SIG-M5 (cell line): ENCODE data around the gene PPA1.
A peak's percentile ranks its signal among the peaks of the same experiment; 100 is the strongest.
"Not testable (repeated sequence)": the region's sequence is repeated elsewhere in the genome, so short reads cannot be mapped to it uniquely, and the experiment has no call there.

ENCODE experiments used
- DNase-seq: peaks from one replicate; lab custom pipeline; 2025; lab: John Stamatoyannopoulos, UW

The PPA1 gene

DNA sequence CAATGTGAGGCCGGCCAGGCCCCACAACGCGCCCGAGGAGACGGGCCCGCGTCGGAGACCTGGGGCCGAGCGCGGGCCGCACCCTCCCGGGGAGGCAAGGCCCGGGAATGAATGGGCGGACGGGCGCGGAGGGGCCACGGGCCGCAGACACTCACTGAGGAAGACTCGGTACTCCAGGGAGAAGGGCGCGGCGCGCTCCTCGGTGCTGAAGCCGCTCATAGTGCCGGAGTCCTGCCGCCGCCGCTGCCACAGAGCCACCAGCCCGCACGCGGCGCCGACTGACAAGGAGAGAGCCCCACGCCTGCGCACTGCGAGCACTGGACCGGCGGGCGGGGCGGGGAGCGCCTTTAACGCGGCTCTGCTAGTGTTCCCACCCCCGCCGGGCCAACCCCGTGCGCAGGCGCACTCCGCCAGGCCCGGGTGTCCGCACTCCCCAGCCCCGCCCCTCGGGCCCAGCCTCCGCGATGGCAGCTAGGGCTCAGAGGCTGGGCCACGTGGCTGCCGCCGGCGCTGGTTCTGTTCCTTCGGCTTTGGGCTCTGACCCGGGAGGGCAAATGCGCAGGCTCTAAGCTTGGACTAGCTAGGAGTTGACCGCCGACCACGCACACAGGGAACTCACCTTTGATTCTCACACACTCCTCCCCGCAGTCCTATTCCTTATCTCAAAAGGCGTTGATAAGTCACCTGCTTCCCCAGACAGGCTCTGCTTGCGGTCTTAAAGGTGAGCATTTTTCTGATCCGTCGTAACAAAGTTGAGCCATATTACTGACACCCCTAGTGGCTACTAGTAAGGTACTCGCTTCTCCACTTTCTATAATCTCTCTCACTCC is at the start of gene PPA1:
Gene PPA1, minus strand, starts transcription at position 321 of the 830 bp plus-strand sequence. Its CDS starts 102 bp downstream, at position 219.
- DNase-seq, result peak; percentile 35

GRCh38 chr10:70281609-70282008 is 48.4 kb upstream of the PPA1 start:
- no peak for DNase-seq

- no peak for DNase-seq
Measured at GRCh38 chr10:70280099-70280498, 46.9 kb upstream of the PPA1 start.

GRCh38 chr10:70277396-70278030 is 44.3 kb upstream of the PPA1 start:
- DNase-seq, result no peak

- no peak for DNase-seq
Measured at GRCh38 chr10:70274643-70275042, 41.4 kb upstream of the PPA1 start.

GRCh38 chr10:70272925-70273316 is 39.7 kb upstream of the PPA1 start:
- no peak for DNase-seq

- no peak for DNase-seq
Measured at GRCh38 chr10:70271996-70272924, 39.0 kb upstream of the PPA1 start.

- DNase-seq, result no peak
Measured at GRCh38 chr10:70270952-70271351, 37.7 kb upstream of the PPA1 start.

DNA sequence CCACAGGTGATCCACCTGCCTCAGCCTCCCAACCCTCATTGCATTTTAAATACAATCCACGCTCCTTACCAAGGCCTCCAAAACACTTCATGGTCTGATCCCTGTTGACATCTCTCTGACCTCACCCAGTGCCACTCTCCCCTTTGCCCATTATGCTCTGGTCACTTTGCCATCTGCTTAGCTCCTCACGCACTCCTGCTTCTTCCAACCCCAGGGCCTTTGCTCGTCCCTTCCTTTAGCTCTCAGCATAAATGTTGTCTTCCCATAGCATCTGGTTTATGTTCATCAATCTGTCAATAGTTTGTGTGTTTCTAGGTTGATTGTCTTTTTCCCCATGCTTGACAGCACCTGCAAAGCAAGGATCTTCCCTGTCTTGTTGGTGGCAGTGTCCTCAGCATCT is 36.5 kb upstream of the PPA1 start:
- DNase-seq, result no peak

- DNase-seq, result no peak
Measured at GRCh38 chr10:70268376-70268775, 35.1 kb upstream of the PPA1 start.

GRCh38 chr10:70267161-70267933 is 34.1 kb upstream of the PPA1 start:
- DNase-seq, result no peak

GRCh38 chr10:70266701-70267100 is 33.5 kb upstream of the PPA1 start:
- no peak for DNase-seq

- no peak for DNase-seq
Measured at GRCh38 chr10:70266056-70266455, 32.8 kb upstream of the PPA1 start.

- DNase-seq, result no peak
Measured at GRCh38 chr10:70265032-70265689, 31.9 kb upstream of the PPA1 start.

DNA sequence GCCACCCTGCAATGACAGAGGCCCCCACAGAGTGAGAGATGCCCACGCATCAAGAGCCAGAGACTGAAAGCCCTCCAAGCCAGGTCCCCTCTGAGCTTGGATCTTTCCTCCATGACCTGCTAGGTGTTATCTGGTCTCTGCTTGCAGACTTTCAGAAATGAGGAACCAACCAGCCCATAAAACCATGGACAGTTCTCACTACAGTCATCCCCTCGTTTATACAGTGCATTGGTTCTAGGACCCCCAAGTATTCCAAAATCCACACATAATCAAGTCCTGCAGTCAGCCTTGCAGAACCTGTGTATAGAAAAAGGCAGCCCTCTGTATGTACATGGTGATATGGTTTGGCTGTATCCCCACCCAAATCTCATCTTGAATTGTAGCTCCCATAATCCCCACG is 27.5 kb upstream of the PPA1 start:
- DNase-seq, result no peak

GRCh38 chr10:70260259-70260658 is 27.0 kb upstream of the PPA1 start:
- no peak for DNase-seq

DNA sequence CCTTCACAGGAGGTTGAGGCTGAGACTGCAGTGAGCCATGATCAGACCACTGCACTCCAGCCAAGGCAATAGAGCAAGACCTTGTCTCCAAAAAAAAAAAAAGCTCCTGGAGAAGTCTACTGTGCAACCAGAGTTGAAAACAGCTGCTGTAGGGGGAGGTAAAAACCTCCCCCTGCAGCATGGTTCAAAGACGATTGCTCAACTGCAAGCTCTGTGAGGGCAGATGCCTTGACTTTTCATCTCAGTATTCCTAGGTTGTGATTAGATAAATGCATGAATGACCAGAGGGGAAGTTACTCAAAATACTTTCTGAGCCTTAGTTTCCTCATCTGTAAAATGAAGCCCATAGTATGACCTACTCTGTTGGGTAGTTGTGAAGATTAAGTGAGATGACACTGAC is 25.0 kb upstream of the PPA1 start:
- DNase-seq, result no peak

- DNase-seq, result not testable (repeated sequence)
Measured at GRCh38 chr10:70257816-70258215, 24.6 kb upstream of the PPA1 start.

- no peak for DNase-seq
Measured at GRCh38 chr10:70256463-70256862, 23.2 kb upstream of the PPA1 start.

DNA sequence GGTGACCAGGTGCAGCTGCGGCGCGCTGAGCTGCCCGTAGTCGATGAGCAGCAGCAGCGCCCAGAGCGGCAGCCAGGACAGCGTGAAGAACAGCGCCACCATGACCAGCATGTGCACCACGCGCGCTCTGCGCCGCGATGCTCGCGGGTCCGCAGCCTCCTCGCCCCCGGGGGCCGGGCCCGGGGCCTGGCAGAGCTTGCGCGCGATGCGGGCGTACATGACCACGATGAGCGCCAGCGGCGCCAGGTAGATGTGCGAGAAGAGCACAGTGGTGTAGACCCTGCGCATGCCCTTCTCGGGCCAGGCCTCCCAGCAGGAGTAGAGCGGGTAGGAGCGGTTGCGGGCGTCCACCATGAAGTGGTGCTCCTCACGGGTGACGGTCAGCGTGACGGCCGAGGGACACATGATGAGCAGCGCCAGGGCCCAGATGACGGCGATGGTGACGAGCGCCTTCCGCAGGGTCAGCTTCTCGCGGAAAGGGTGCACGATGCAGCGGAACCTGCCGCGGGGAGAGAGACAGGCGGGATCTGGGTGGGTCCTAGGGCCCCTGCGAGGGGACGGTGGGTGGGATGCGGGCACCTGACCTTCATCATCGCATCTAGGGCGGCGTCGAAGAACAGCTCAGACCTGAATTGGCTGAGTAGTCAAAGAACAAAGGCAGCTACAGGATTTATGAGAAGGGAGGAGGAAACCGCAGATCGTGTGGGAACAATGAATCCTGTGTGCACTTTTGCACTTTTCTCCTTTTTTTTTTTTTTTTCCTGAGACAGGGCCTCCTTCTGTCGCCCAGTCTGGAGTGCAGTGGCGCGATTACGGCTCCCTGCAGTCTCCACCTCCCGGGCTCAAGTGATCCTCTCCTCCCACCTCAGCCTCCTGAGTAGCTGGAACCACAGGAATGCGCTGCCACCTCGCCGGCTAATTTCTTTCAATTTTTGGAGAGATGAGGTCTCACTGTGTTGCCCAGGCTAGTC is 22.4 kb upstream of the PPA1 start:
- no peak for DNase-seq
